Measurements from ENCODE around the gene DGLUCY.

- TF ChIP-seq CTCF (IDR thresholded peaks at IDR 0.05) = no peak
- no peak for TF ChIP-seq EZH2 (IDR thresholded peaks at IDR 0.05; ENCODE audit: borderline replicate concordance, insufficient read depth, low read depth, low read length, poor library complexity, severe bottlenecking)
Measured at GRCh38 chr14:91246051-91246852, 132.4 kb downstream of the DGLUCY start.
